H9 (cell line): ENCODE data around the gene STRADA. TPM values are rescaled to one million over a fixed set of nuclear protein-coding genes. Genes with fewer than 3 reads are reported as not detected.

ENCODE experiments used
- DNase-seq: peaks from one replicate; pipeline ENCODE4 v3.0.0-alpha.2; 2017
- H2AFZ ChIP-seq: one replicate; pipeline ENCODE4 v1.6.1; 2013; ENCODE audit warnings: mild to moderate bottlenecking, low read length, control low read depth, moderate library complexity
- H2AK5ac ChIP-seq: 2 replicates; pipeline ENCODE4 v1.6.1; 2013; ENCODE audit warnings: low read length, control low read depth, mixed read lengths; ENCODE audit not compliant: insufficient read length
- H2BK120ac ChIP-seq: one replicate; pipeline ENCODE4 v1.6.1; 2013; ENCODE audit warnings: low read depth, mild to moderate bottlenecking, low read length, control low read depth, inconsistent platforms; ENCODE audit not compliant: poor library complexity, severe bottlenecking
- H2BK12ac ChIP-seq: 2 replicates; pipeline ENCODE4 v1.6.1; 2013; ENCODE audit warnings: low read length, control low read depth, mixed read lengths, low read depth; ENCODE audit not compliant: insufficient read length
- H2BK15ac ChIP-seq: 2 replicates; pipeline ENCODE4 v1.6.1; 2013; ENCODE audit warnings: low read depth, low read length, control low read depth
- H2BK20ac ChIP-seq: one replicate; pipeline ENCODE4 v1.6.1; 2013; ENCODE audit warnings: low read depth, mild to moderate bottlenecking, low read length, control low read depth, inconsistent platforms; ENCODE audit not compliant: poor library complexity, severe bottlenecking
- H2BK5ac ChIP-seq: 2 replicates; pipeline ENCODE4 v1.6.1; 2013; ENCODE audit warnings: low read length, control low read depth, mixed read lengths; ENCODE audit not compliant: insufficient read length
- H3K14ac ChIP-seq: 2 replicates; pipeline ENCODE4 v1.6.1; 2013; ENCODE audit warnings: low read length, control low read depth; ENCODE audit not compliant: insufficient read depth
- H3K18ac ChIP-seq: 2 replicates; pipeline ENCODE4 v1.6.1; 2013; ENCODE audit warnings: low read depth, mild to moderate bottlenecking, mixed read lengths, low read length, control low read depth; ENCODE audit not compliant: insufficient read length
- H3K23ac ChIP-seq: 2 replicates; pipeline ENCODE4 v1.6.1; 2013; ENCODE audit warnings: low read length, control low read depth, mixed read lengths, low read depth; ENCODE audit not compliant: insufficient read length
- H3K23me2 ChIP-seq: 2 replicates; pipeline ENCODE4 v1.6.1; 2013; ENCODE audit warnings: low read depth, mild to moderate bottlenecking, mixed read lengths, low read length, control low read depth; ENCODE audit not compliant: insufficient read length, poor library complexity, severe bottlenecking
- H3K27ac ChIP-seq: 2 replicates; pipeline ENCODE4 v1.5.1; 2013; ENCODE audit warnings: low read length, control low read depth, mixed read lengths, low read depth; ENCODE audit not compliant: insufficient read length
- H3K27me3 ChIP-seq: 2 replicates; pipeline ENCODE4 v1.6.1; 2013; ENCODE audit warnings: low read length, control low read depth, inconsistent platforms; ENCODE audit not compliant: insufficient read depth
- H3K4ac ChIP-seq: 2 replicates; pipeline ENCODE4 v1.6.1; 2013; ENCODE audit warnings: low read depth, mild to moderate bottlenecking, control low read depth, inconsistent platforms, low read length, moderate library complexity
- H3K4me1 ChIP-seq: 2 replicates; pipeline ENCODE4 v1.6.1; 2013; ENCODE audit warnings: low read length, control low read depth, inconsistent platforms; ENCODE audit not compliant: insufficient read depth
- H3K4me2 ChIP-seq: 2 replicates; pipeline ENCODE4 v1.6.1; 2013; ENCODE audit warnings: low read length, control low read depth, mixed read lengths; ENCODE audit not compliant: insufficient read length, insufficient read depth
- H3K56ac ChIP-seq: 2 replicates; pipeline ENCODE4 v1.6.1; 2013; ENCODE audit warnings: low read depth, mild to moderate bottlenecking, mixed read lengths, low read length, control low read depth; ENCODE audit not compliant: insufficient read length
- H3K79me1 ChIP-seq: 2 replicates; pipeline ENCODE4 v1.6.1; 2013; ENCODE audit warnings: low read depth, mild to moderate bottlenecking, moderate library complexity, low read length, control low read depth, inconsistent platforms; ENCODE audit not compliant: insufficient read depth, poor library complexity, severe bottlenecking
- H3K79me2 ChIP-seq: 2 replicates; pipeline ENCODE4 v1.6.1; 2013; ENCODE audit warnings: low read length, control low read depth, inconsistent platforms; ENCODE audit not compliant: insufficient read depth
- H3K9ac ChIP-seq: 2 replicates; pipeline ENCODE4 v1.6.1; 2013; ENCODE audit warnings: low read length, control low read depth, mixed read lengths; ENCODE audit not compliant: insufficient read length; ENCODE audit errors: extremely low read depth
- H3K9me3 ChIP-seq: one replicate; pipeline ENCODE4 v1.6.1; 2013; ENCODE audit warnings: low read depth, low read length, inconsistent platforms; ENCODE audit not compliant: control insufficient read depth
- H3T11ph ChIP-seq: one replicate; pipeline ENCODE4 v1.6.1; 2013; ENCODE audit warnings: mild to moderate bottlenecking, low read length, control low read depth, inconsistent platforms
- H4K20me1 ChIP-seq: one replicate; pipeline ENCODE4 v1.6.1; 2013; ENCODE audit not compliant: control insufficient read depth, insufficient read length, insufficient read depth
- H4K5ac ChIP-seq: 2 replicates; pipeline ENCODE4 v1.6.1; 2013; ENCODE audit warnings: low read depth, mild to moderate bottlenecking, mixed read lengths, low read length, control low read depth; ENCODE audit not compliant: insufficient read length
- H4K8ac ChIP-seq: replicated peaks from 2 replicates; pipeline ENCODE4 v1.6.1; 2013; ENCODE audit warnings: low read length, control low read depth, mixed read lengths, low read depth; ENCODE audit not compliant: insufficient read length
- H4K91ac ChIP-seq: 2 replicates; pipeline ENCODE4 v1.6.1; 2013; ENCODE audit warnings: low read depth, mild to moderate bottlenecking, moderate library complexity, mixed read lengths, low read length, control low read depth; ENCODE audit not compliant: insufficient read length
- H3K27ac Mint-ChIP-seq, 3 experiments: 2 replicates in 2 of 3; 3 replicates in 1 of 3; pipeline ENCODE4 v1.8.0; 2020 to 2021; ENCODE audit warnings: mixed read lengths in 3 of 3, mild to moderate bottlenecking in 1 of 3, moderate library complexity in 1 of 3
- H3K27me3 Mint-ChIP-seq: 2 replicates; pipeline ENCODE4 v1.8.0; 2021; ENCODE audit warnings: low read depth, mild to moderate bottlenecking, moderate library complexity, mixed read lengths
- H3K36me3 Mint-ChIP-seq, 3 experiments: 2 replicates in 2 of 3; 3 replicates in 1 of 3; pipeline ENCODE4 v1.8.0; 2020 to 2021; ENCODE audit warnings: low read depth in 3 of 3, mixed read lengths in 3 of 3; ENCODE audit not compliant: insufficient read depth in 1 of 3
- H3K4me1 Mint-ChIP-seq, 2 experiments: 2 replicates each; pipeline ENCODE4 v1.8.0; 2020; ENCODE audit warnings: mixed read lengths in 2 of 2
- H3K4me3 Mint-ChIP-seq, 2 experiments: 2 replicates in 1 of 2; 3 replicates in 1 of 2; pipeline ENCODE4 v1.8.0; 2020 to 2021; ENCODE audit warnings: mild to moderate bottlenecking in 2 of 2, mixed read lengths in 2 of 2, moderate library complexity in 1 of 2
- H3K9me3 Mint-ChIP-seq, 2 experiments: 2 replicates in 1 of 2; 3 replicates in 1 of 2; pipeline ENCODE4 v1.8.0; 2020; ENCODE audit warnings: mild to moderate bottlenecking in 2 of 2, mixed read lengths in 2 of 2, moderate library complexity in 1 of 2
- WGBS: extraction: QIAGEN DNeasy Blood & Tissue Kit; methylation state at CpG from one replicate; pipeline ENCODE4 v1.1.7; 2013; ENCODE audit warnings: missing lambda C conversion rate, low lambda C conversion rate, mixed read lengths; ENCODE audit not compliant: insufficient read length; ENCODE audit errors: extremely low coverage; 5-methylcytosine and 5-hydroxymethylcytosine counted together
- total RNA-seq: library from RNA; stranded (reverse); gene quantifications from 2 replicates; pipeline ENCODE4 v1.2.1, GENCODE V29; 2021
- TF ChIP-seq, protein P1 (sequence below): fragments of 200-600 bp; sonication (generic); conservative IDR thresholded peaks from 3 replicates; pipeline ENCODE4 v1.8.0; 2021; ENCODE audit warnings: antibody characterized with exemption, mild to moderate bottlenecking

Gene STRADA
- total RNA-seq, 1 experiment from 2014 or later = 35.0 TPM

DNA sequence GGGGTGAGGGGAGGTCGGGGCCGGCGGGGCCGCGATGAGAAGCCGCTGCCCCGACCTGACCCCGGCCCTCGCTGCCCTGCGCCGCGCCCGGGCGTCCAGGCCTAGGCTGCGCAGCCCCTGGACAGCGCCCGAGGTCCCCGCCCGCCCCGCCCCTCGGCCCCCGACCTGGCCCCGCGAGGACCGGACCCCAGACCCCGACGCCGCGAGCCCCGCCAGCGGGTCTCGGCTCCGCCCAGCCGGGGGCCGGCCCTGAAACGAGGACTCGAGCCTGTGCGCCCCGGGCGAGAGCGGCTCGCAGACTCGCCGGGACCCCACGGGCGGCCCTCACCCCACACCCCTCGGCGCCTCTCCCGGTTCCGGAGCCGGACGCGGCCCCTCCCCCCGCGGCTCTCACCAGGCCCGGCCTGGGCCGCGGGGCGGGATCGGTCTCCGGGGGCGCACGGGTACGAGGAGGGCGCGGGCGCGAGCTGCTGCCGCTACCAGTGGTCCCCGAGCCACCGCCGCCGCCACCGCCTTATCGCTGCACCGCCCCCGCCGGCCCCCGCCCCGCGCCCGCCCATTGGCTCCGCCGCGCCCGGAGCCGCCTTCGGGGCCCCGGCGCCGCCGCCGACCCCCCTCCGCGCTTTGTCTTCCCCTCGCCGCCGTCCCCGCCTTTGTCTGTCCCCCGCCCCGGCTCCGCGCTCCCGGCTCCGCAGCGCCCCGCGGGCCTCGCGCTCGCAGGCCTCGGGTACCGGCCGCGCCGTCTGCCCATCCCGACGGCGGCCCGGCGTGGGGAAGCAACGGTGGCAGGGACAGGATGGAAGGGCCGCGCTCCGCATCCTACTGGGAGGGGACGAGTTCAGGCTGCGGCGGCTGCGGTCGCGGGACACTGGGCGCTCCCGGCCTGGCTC, 41.7 kb downstream of the STRADA start, which contains the start of gene LIMD2:
TSS of gene LIMD2 (minus strand) at position 488 of the 890 bp plus-strand sequence. CDS start 827 bp downstream, outside the sequence.
- Mint-ChIP-seq H3K4me1 (peaks cover 38 to 41% of the 10 kb centered on the region in 2 experiments), H3K27me3 (peaks cover 5% of the 10 kb centered on the region), H3K27ac (no peak within 1 kb of the TSS), H3K4me3 (peak within 1 kb of the TSS; percentile 74 to 82), H3K36me3 (peaks cover 4 to 40% (median 14%) of the 10 kb centered on the region in 3 experiments), H3K9me3 (no peaks in the 10 kb centered on the region)
- Histone ChIP-seq H3K9ac (peak within 1 kb of the TSS; percentile 39), H4K20me1 (no peaks in the 10 kb centered on the region), H2BK120ac (no peak within 1 kb of the TSS), H3K79me2 (no peaks in the 10 kb centered on the region), H4K8ac (no peak within 1 kb of the TSS), H2BK15ac (no peak within 1 kb of the TSS), H3K79me1 (no peaks in the 10 kb centered on the region), H3K4ac (no peak within 1 kb of the TSS; the same call in 1 of the 2 replicates), H2AFZ (no peak within 1 kb of the TSS), H3T11ph (no peak within 1 kb of the TSS), H3K23me2 (peaks cover 20% of the 10 kb centered on the region), H3K18ac (peak within 1 kb of the TSS; percentile 65), H3K9me3 (no peaks in the 10 kb centered on the region), H3K56ac (no peak within 1 kb of the TSS), H3K14ac (peak within 1 kb of the TSS; percentile 96), H2AK5ac (no peak within 1 kb of the TSS), H2BK20ac (no peak within 1 kb of the TSS), H3K4me1 (no peaks in the 10 kb centered on the region; the same call in 1 of the 2 replicates), H2BK5ac (no peak within 1 kb of the TSS), H3K27me3 (no peaks in the 10 kb centered on the region), H4K91ac (no peak within 1 kb of the TSS), H2BK12ac (no peak within 1 kb of the TSS), H3K27ac (no peak within 1 kb of the TSS), H4K5ac (no peak within 1 kb of the TSS), H3K23ac (no peak within 1 kb of the TSS), H3K4me2 (peak within 1 kb of the TSS; percentile 54)
- TF ChIP-seq, protein P1, sequence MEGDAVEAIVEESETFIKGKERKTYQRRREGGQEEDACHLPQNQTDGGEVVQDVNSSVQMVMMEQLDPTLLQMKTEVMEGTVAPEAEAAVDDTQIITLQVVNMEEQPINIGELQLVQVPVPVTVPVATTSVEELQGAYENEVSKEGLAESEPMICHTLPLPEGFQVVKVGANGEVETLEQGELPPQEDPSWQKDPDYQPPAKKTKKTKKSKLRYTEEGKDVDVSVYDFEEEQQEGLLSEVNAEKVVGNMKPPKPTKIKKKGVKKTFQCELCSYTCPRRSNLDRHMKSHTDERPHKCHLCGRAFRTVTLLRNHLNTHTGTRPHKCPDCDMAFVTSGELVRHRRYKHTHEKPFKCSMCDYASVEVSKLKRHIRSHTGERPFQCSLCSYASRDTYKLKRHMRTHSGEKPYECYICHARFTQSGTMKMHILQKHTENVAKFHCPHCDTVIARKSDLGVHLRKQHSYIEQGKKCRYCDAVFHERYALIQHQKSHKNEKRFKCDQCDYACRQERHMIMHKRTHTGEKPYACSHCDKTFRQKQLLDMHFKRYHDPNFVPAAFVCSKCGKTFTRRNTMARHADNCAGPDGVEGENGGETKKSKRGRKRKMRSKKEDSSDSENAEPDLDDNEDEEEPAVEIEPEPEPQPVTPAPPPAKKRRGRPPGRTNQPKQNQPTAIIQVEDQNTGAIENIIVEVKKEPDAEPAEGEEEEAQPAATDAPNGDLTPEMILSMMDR = no peak
- no CpG with 5 or more reads among the region's 133 CpGs for WGBS
- DNase-seq = peak; percentile 85
